ENCODE data around the gene PHACTR1. TPM values are rescaled to one million over a fixed set of nuclear protein-coding genes. Genes with fewer than 3 reads are reported as not detected.

Gene PHACTR1
- polyA plus RNA-seq, 2 of the 4 experiments (the other 2 are of a cell fraction), result not detected

DNA sequence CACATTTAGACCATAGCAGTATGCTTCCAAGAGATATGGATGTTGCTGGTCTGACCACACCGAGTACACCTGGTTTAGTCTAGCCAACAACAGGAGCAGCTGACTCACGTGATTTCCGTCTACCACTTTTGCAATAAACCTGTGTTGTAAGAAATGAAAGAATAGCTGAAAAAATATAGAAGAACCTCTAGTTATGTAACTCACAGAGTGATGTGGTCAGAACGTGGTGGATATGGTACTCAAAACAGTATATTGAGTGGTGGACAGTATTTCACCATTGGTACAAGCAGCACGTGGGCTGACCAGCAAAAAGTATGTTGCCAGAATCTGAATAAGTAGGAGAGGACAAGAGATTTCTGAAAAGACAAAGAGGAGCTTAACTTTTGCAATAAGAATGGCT, 384.8 kb downstream of the PHACTR1 start:
- ChIA-PET CTCF (interaction anchor here (1.5 kb wide), 1 partner anchor 9 kb away, joined by 3 read pairs; no protein-coding TSS in a partner anchor), POLR2A (no interaction called here)
- WGBS (ENCODE audit: missing lambda C conversion rate), result 19% methylated on average over 5 of the region's 5 CpGs
- ATAC-seq (no peak), FAIRE-seq (no peak), DNase-seq (ENCODE audit: low read depth in 1 of 2, low spot score in 1 of 2) (no peak)
- H3K27ac ChIP-seq, result no peak overlapping the region
- TF ChIP-seq CHD4 (IDR thresholded peaks at IDR 0.05; ENCODE audit: borderline replicate concordance), result no peak
- no peak for TF ChIP-seq PHF8 (IDR thresholded peaks at IDR 0.05; ENCODE audit: borderline replicate concordance, low read depth)
- TF ChIP-seq HOXA7 (CRISPR knock-in tag; IDR thresholded peaks at IDR 0.05), result no peak
- TF ChIP-seq CEBPB (IDR thresholded peaks at IDR 0.05), result no peak
- TF ChIP-seq ZFP36 (IDR thresholded peaks at IDR 0.05; ENCODE audit: borderline replicate concordance, partially characterized antibody), result no peak
- TF ChIP-seq TP53 (CRISPR knock-in tag; IDR thresholded peaks at IDR 0.05), result no peak
- no peak for TF ChIP-seq RARB (CRISPR knock-in tag; IDR thresholded peaks at IDR 0.05)
- no peak for TF ChIP-seq NPAS2 (CRISPR knock-in tag; IDR thresholded peaks at IDR 0.05; ENCODE audit: borderline replicate concordance)
- TF ChIP-seq RFX5 (IDR thresholded peaks at IDR 0.05), result no peak
- no peak for TF ChIP-seq MYC (IDR thresholded peaks at IDR 0.05; ENCODE audit: borderline replicate concordance, low read length)
- no peak for TF ChIP-seq GATA3 (IDR thresholded peaks at IDR 0.05; ENCODE audit: borderline replicate concordance)
- TF ChIP-seq, protein P1, sequence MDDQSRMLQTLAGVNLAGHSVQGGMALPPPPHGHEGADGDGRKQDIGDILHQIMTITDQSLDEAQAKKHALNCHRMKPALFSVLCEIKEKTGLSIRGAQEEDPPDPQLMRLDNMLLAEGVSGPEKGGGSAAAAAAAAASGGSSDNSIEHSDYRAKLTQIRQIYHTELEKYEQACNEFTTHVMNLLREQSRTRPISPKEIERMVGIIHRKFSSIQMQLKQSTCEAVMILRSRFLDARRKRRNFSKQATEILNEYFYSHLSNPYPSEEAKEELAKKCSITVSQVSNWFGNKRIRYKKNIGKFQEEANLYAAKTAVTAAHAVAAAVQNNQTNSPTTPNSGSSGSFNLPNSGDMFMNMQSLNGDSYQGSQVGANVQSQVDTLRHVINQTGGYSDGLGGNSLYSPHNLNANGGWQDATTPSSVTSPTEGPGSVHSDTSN (IDR thresholded peaks at IDR 0.05), result no peak
- no peak for TF ChIP-seq EHMT2 (IDR thresholded peaks at IDR 0.05; ENCODE audit: low read depth)
- no peak for TF ChIP-seq FOSB (CRISPR knock-in tag; IDR thresholded peaks at IDR 0.05)
- TF ChIP-seq HEYL (CRISPR knock-in tag; IDR thresholded peaks at IDR 0.05), result no peak
- TF ChIP-seq, protein P2, sequence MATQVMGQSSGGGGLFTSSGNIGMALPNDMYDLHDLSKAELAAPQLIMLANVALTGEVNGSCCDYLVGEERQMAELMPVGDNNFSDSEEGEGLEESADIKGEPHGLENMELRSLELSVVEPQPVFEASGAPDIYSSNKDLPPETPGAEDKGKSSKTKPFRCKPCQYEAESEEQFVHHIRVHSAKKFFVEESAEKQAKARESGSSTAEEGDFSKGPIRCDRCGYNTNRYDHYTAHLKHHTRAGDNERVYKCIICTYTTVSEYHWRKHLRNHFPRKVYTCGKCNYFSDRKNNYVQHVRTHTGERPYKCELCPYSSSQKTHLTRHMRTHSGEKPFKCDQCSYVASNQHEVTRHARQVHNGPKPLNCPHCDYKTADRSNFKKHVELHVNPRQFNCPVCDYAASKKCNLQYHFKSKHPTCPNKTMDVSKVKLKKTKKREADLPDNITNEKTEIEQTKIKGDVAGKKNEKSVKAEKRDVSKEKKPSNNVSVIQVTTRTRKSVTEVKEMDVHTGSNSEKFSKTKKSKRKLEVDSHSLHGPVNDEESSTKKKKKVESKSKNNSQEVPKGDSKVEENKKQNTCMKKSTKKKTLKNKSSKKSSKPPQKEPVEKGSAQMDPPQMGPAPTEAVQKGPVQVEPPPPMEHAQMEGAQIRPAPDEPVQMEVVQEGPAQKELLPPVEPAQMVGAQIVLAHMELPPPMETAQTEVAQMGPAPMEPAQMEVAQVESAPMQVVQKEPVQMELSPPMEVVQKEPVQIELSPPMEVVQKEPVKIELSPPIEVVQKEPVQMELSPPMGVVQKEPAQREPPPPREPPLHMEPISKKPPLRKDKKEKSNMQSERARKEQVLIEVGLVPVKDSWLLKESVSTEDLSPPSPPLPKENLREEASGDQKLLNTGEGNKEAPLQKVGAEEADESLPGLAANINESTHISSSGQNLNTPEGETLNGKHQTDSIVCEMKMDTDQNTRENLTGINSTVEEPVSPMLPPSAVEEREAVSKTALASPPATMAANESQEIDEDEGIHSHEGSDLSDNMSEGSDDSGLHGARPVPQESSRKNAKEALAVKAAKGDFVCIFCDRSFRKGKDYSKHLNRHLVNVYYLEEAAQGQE (IDR thresholded peaks at IDR 0.05), result no peak
- H3K4me2 ChIP-seq, result no peak overlapping the region
- no peak overlapping the region for H3K4me3 ChIP-seq
- H3K9me3 ChIP-seq, result no peaks in the 10 kb centered on the region
- H3K4me1 ChIP-seq, result no peaks in the 10 kb centered on the region

DNA sequence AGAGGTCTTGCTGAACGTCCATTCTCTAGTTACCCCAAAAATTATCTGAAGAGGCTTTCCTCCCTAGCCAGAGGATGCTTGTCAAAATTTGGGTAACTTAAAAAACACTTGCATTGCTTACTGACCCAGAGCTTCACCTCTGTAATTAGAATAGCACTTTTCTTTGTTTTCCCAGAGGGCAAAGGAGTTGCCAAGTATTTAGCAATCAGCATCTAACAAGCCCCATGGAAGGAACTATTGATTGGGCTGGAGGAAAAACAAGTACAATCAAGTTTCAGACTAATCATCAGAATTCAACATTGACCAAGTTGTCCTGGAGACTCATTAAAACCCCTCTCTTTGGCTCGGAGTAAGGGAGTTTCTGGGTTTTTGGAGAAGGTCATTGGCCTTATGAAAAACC, 385.4 kb downstream of the PHACTR1 start:
- WGBS (ENCODE audit: missing lambda C conversion rate), result 6% methylated on average over 2 of the region's 2 CpGs
- TF ChIP-seq, protein P3, sequence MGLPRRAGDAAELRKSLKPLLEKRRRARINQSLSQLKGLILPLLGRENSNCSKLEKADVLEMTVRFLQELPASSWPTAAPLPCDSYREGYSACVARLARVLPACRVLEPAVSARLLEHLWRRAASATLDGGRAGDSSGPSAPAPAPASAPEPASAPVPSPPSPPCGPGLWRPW (IDR thresholded peaks at IDR 0.05), result no peak
- TF ChIP-seq ZSCAN20 (CRISPR knock-in tag; IDR thresholded peaks at IDR 0.05), result no peak
- no peak for TF ChIP-seq RFX5 (IDR thresholded peaks at IDR 0.05)
- TF ChIP-seq JUNB (IDR thresholded peaks at IDR 0.05), result no peak
- TF ChIP-seq, protein P4, sequence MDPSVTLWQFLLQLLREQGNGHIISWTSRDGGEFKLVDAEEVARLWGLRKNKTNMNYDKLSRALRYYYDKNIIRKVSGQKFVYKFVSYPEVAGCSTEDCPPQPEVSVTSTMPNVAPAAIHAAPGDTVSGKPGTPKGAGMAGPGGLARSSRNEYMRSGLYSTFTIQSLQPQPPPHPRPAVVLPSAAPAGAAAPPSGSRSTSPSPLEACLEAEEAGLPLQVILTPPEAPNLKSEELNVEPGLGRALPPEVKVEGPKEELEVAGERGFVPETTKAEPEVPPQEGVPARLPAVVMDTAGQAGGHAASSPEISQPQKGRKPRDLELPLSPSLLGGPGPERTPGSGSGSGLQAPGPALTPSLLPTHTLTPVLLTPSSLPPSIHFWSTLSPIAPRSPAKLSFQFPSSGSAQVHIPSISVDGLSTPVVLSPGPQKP (IDR thresholded peaks at IDR 0.05; ENCODE audit: low read depth, low read length), result no peak
- TF ChIP-seq ESRRA (IDR thresholded peaks at IDR 0.05; ENCODE audit: borderline replicate concordance, low read length), result no peak
- TF ChIP-seq MAZ (IDR thresholded peaks at IDR 0.05; ENCODE audit: borderline replicate concordance, low read depth, low read length), result no peak
- TF ChIP-seq, protein P5, sequence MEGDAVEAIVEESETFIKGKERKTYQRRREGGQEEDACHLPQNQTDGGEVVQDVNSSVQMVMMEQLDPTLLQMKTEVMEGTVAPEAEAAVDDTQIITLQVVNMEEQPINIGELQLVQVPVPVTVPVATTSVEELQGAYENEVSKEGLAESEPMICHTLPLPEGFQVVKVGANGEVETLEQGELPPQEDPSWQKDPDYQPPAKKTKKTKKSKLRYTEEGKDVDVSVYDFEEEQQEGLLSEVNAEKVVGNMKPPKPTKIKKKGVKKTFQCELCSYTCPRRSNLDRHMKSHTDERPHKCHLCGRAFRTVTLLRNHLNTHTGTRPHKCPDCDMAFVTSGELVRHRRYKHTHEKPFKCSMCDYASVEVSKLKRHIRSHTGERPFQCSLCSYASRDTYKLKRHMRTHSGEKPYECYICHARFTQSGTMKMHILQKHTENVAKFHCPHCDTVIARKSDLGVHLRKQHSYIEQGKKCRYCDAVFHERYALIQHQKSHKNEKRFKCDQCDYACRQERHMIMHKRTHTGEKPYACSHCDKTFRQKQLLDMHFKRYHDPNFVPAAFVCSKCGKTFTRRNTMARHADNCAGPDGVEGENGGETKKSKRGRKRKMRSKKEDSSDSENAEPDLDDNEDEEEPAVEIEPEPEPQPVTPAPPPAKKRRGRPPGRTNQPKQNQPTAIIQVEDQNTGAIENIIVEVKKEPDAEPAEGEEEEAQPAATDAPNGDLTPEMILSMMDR (IDR thresholded peaks at IDR 0.05), result no peak
- no peak for TF ChIP-seq TP53 (CRISPR knock-in tag; IDR thresholded peaks at IDR 0.05)
- TF ChIP-seq JUN (IDR thresholded peaks at IDR 0.05), result no peak
- TF ChIP-seq RARB (CRISPR knock-in tag; IDR thresholded peaks at IDR 0.05), result no peak
- TF ChIP-seq HOXB5 (CRISPR knock-in tag; IDR thresholded peaks at IDR 0.05), result no peak
- Histone ChIP-seq H3K4me3 (no peak overlapping the region), H3K27ac (no peak overlapping the region), H3K4me2 (no peak overlapping the region), H3K9me3 (no peaks in the 10 kb centered on the region), H3K4me1 (no peaks in the 10 kb centered on the region)
- DNase-seq (ENCODE audit: low read depth in 1 of 2, low spot score in 1 of 2) (no peak), FAIRE-seq (no peak), ATAC-seq (no peak)
- CTCF ChIA-PET, result interaction anchor here (1.5 kb wide), 1 partner anchor 8 kb away, joined by 3 read pairs; no protein-coding TSS in a partner anchor
- POLR2A ChIA-PET, result no interaction called here

All from A549 (cell line).